Vagina (tissue), 2 donors: Measurements from ENCODE around the gene BCAS3.

Source experiments
- CTCF ChIP-seq, 3 experiments: fragments of 450-650 bp in 2 of 3; fragments of 200-600 bp in 1 of 3; sonication (generic) in 1 of 3; IDR thresholded peaks; one replicate each; pipeline ENCODE4 v1.5.1; 2017 to 2019; ENCODE audit warnings: antibody characterized with exemption in 3 of 3, mild to moderate bottlenecking in 2 of 3, moderate library complexity in 2 of 3
- POLR2A ChIP-seq, 2 donors: fragments of 450-650 bp; IDR thresholded peaks; one replicate each; pipeline ENCODE4 v1.6.1; 2017; ENCODE audit warnings: antibody characterized with exemption in 2 of 2, mild to moderate bottlenecking in 2 of 2, moderate library complexity in 2 of 2

GRCh38 chr17:61335845-61336655 is 658.4 kb downstream of the BCAS3 start:
- TF ChIP-seq CTCF (IDR thresholded peaks at IDR 0.05) (no peak), POLR2A (IDR thresholded peaks at IDR 0.05) (no peak)
